Mesendoderm (in vitro differentiated cells): ENCODE results near the gene GRB14.

Experiments used
- DNase-seq: peaks from one replicate; pipeline ENCODE4 v3.0.0; 2013
- H2AK5ac ChIP-seq: 2 replicates; pipeline ENCODE4 v1.6.1; 2013; ENCODE audit warnings: low read length, inconsistent platforms
- H2BK120ac ChIP-seq: 2 replicates; pipeline ENCODE4 v1.6.1; 2013; ENCODE audit warnings: low read depth, mild to moderate bottlenecking, low read length, moderate library complexity, mixed read lengths
- H2BK15ac ChIP-seq: replicated peaks from 2 replicates; pipeline ENCODE4 v1.6.1; 2013; ENCODE audit warnings: low read depth, mild to moderate bottlenecking, moderate library complexity
- H2BK5ac ChIP-seq: 2 replicates; pipeline ENCODE4 v1.6.1; 2013; ENCODE audit warnings: low read length, inconsistent platforms
- H3K18ac ChIP-seq: 2 replicates; pipeline ENCODE4 v1.6.1; 2013; ENCODE audit warnings: mild to moderate bottlenecking, low read length, mixed read lengths
- H3K23ac ChIP-seq: one replicate; pipeline ENCODE4 v1.6.1; 2013; ENCODE audit warnings: low read length
- H3K27ac ChIP-seq: 2 replicates; pipeline ENCODE4 v1.5.1; 2013; ENCODE audit warnings: low read depth, mild to moderate bottlenecking, inconsistent platforms, low read length, moderate library complexity
- H3K27me3 ChIP-seq: 2 replicates; pipeline ENCODE4 v1.6.1; 2013; ENCODE audit warnings: low read length, control low read depth, mild to moderate bottlenecking, inconsistent platforms; ENCODE audit not compliant: insufficient read depth, poor library complexity
- H3K36me3 ChIP-seq: 2 replicates; pipeline ENCODE4 v1.6.1; 2013; ENCODE audit warnings: low read length, inconsistent platforms; ENCODE audit not compliant: control insufficient read depth, insufficient read depth
- H3K4ac ChIP-seq: one replicate; pipeline ENCODE4 v1.6.1; 2013; ENCODE audit warnings: low read depth, mild to moderate bottlenecking, low read length, moderate library complexity
- H3K4me1 ChIP-seq: 2 replicates; pipeline ENCODE4 v1.6.1; 2013; ENCODE audit warnings: low read depth, low read length, inconsistent platforms; ENCODE audit not compliant: control insufficient read depth
- H3K4me2 ChIP-seq: 2 replicates; pipeline ENCODE4 v1.6.1; 2013; ENCODE audit warnings: low read length
- H3K4me3 ChIP-seq: 2 replicates; pipeline ENCODE4 v1.5.1; 2013; ENCODE audit warnings: mild to moderate bottlenecking, low read length
- H3K56ac ChIP-seq: one replicate; pipeline ENCODE4 v1.6.1; 2013; ENCODE audit warnings: low read length
- H3K79me1 ChIP-seq: 2 replicates; pipeline ENCODE4 v1.6.1; 2013; ENCODE audit warnings: low read length, inconsistent platforms
- H3K79me2 ChIP-seq: 2 replicates; pipeline ENCODE4 v1.6.1; 2013; ENCODE audit warnings: mild to moderate bottlenecking, low read length; ENCODE audit not compliant: control insufficient read depth, insufficient read depth
- H3K9ac ChIP-seq: 2 replicates; pipeline ENCODE4 v1.6.1; 2013; ENCODE audit warnings: low read length, inconsistent platforms
- H4K5ac ChIP-seq: one replicate; pipeline ENCODE4 v1.6.1; 2013; ENCODE audit warnings: low read length
- H4K8ac ChIP-seq: one replicate; pipeline ENCODE4 v1.6.1; 2013; ENCODE audit warnings: low read depth, mild to moderate bottlenecking, control low read depth, low read length, moderate library complexity
- WGBS: extraction: QIAGEN DNeasy Blood & Tissue Kit; methylation state at CpG from one replicate; pipeline ENCODE4 v1.1.7; 2013; ENCODE audit warnings: low lambda C conversion rate, missing lambda C conversion rate; ENCODE audit not compliant: insufficient coverage; ENCODE audit errors: extremely low coverage; 5-methylcytosine and 5-hydroxymethylcytosine counted together

The GRB14 gene

DNA sequence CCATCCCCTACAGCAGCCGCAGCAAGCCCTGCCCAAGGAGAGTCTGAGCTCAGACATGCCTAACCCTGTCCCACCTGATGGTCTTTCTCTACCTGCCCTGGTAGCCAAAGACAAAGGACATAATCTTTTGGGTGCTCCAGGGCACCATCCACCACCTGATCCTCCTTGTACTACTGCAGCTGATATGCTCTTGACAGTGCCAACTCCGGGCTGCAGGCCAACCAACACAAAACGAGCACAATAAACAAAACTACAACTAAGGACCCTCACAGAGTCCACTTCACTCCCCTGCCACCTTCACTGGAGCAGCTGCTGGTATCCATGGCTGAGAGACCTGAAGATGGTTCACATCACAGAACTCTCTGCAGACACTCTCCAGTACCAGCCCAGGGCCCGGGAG, 106.3 kb downstream of the GRB14 start:
- H3K56ac ChIP-seq, result no peak overlapping the region
- no peaks in the 10 kb centered on the region for H3K36me3 ChIP-seq
- H3K27ac ChIP-seq, result no peak overlapping the region
- no CpG with 5 or more reads among the region's 4 CpGs for WGBS
- no peaks in the 10 kb centered on the region for H3K27me3 ChIP-seq
- H2AK5ac ChIP-seq, result no peak overlapping the region
- no peak overlapping the region for H4K8ac ChIP-seq
- no peak overlapping the region for H2BK15ac ChIP-seq
- H3K79me1 ChIP-seq, result no peaks in the 10 kb centered on the region
- no peaks in the 10 kb centered on the region for H3K79me2 ChIP-seq
- H3K4me2 ChIP-seq, result no peak overlapping the region
- no peak overlapping the region for H4K5ac ChIP-seq
- no peak overlapping the region for H3K23ac ChIP-seq
- H3K4me3 ChIP-seq, result no peak overlapping the region
- H3K4me1 ChIP-seq, result no peaks in the 10 kb centered on the region
- no peak overlapping the region for H2BK120ac ChIP-seq
- H3K18ac ChIP-seq, result no peak overlapping the region
- H3K9ac ChIP-seq, result no peak overlapping the region
- no peak overlapping the region for H3K4ac ChIP-seq
- H2BK5ac ChIP-seq, result no peak overlapping the region
- no peak for DNase-seq

DNA sequence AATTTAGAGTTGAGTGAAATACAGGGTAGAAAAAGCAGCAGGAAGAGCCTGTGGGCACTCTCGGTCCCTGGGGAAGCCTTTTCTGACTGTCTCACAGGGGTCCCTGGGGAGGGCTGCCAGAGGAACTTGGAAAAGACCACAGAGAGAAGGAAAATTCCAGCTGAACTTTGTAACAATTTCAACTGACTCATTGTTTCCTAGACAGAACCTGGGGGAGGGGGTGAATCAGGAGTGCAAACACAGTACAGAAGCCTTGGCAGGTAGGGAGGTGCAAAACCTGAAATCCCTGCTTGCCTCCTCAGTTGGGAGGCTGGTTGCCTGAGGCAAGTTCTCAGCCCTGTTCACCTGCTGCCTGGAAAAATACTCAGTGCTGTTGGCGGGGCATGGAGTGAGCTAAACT, 106.8 kb downstream of the GRB14 start:
- Histone ChIP-seq H3K18ac (no peak overlapping the region), H3K27ac (no peak overlapping the region), H3K79me2 (no peaks in the 10 kb centered on the region), H3K4me1 (no peaks in the 10 kb centered on the region), H3K4me3 (no peak overlapping the region), H3K79me1 (no peaks in the 10 kb centered on the region), H3K56ac (no peak overlapping the region), H3K27me3 (no peaks in the 10 kb centered on the region), H4K8ac (no peak overlapping the region), H4K5ac (no peak overlapping the region), H2BK120ac (no peak overlapping the region), H2BK5ac (no peak overlapping the region), H3K9ac (no peak overlapping the region), H2AK5ac (no peak overlapping the region), H3K4me2 (no peak overlapping the region), H3K4ac (no peak overlapping the region), H2BK15ac (no peak overlapping the region), H3K36me3 (no peaks in the 10 kb centered on the region), H3K23ac (no peak overlapping the region)
- peak; percentile 69 for DNase-seq
- WGBS, result no CpG with 5 or more reads among the region's 2 CpGs

DNA sequence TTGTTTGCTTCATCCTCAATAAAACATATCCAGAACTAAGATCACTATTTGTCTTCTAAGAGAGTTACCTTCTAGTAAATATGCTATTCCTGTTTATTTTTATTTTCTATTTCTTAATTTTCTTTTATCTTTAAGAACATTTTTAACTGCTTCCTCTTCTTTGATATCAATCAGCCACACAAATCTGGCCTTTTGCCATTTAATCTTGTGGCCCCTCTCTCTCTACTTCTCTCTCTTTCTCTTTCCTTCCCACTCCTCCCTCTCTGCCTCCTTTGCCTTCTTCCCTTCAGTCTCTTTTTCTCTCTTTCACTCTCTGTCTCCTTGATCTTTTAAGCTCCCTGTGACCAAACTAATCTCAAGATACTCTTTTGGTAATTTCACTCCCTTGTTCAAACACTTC, 108.4 kb downstream of the GRB14 start:
- Histone ChIP-seq H3K27ac (no peak overlapping the region), H3K4ac (no peak overlapping the region), H3K79me2 (no peaks in the 10 kb centered on the region), H4K5ac (no peak overlapping the region), H2BK120ac (no peak overlapping the region), H3K4me3 (no peak overlapping the region), H3K36me3 (no peaks in the 10 kb centered on the region), H3K18ac (no peak overlapping the region), H2BK5ac (no peak overlapping the region), H2BK15ac (no peak overlapping the region), H3K27me3 (no peaks in the 10 kb centered on the region), H4K8ac (no peak overlapping the region), H2AK5ac (no peak overlapping the region), H3K79me1 (no peaks in the 10 kb centered on the region), H3K4me1 (no peaks in the 10 kb centered on the region), H3K23ac (no peak overlapping the region), H3K4me2 (no peak overlapping the region), H3K56ac (no peak overlapping the region), H3K9ac (no peak overlapping the region)
- DNase-seq, result no peak

DNA sequence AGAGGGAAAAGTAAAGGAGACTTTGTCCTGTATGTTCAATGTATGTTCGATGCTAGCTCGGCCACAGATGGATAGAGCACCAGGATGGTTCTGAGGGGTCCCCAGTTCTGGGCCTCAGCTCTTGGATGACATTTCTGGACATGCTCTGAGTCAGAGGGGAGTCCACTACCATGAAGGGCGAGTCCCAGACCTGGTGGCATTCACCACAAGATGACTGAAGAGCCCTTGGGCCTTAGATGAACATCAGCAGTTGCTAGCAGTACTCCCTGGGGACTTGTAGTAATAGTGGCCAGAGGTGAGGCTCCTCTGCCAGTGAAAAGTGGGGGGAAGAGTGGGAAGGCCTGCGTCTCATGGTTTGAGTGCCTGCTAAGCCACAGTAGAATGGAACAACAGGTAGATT, 109.5 kb downstream of the GRB14 start:
- no peak overlapping the region for H3K23ac ChIP-seq
- H3K4me1 ChIP-seq, result no peaks in the 10 kb centered on the region
- no peak overlapping the region for H2AK5ac ChIP-seq
- no peak overlapping the region for H4K5ac ChIP-seq
- H3K36me3 ChIP-seq, result no peaks in the 10 kb centered on the region
- H3K4ac ChIP-seq, result no peak overlapping the region
- no peak overlapping the region for H3K18ac ChIP-seq
- H3K4me2 ChIP-seq, result no peak overlapping the region
- no peaks in the 10 kb centered on the region for H3K27me3 ChIP-seq
- H3K27ac ChIP-seq, result no peak overlapping the region
- no peak overlapping the region for H2BK5ac ChIP-seq
- H2BK15ac ChIP-seq, result no peak overlapping the region
- no peak overlapping the region for H4K8ac ChIP-seq
- H3K56ac ChIP-seq, result no peak overlapping the region
- H3K9ac ChIP-seq, result no peak overlapping the region
- no peaks in the 10 kb centered on the region for H3K79me2 ChIP-seq
- DNase-seq, result no peak
- no CpG with 5 or more reads among the region's 4 CpGs for WGBS
- H2BK120ac ChIP-seq, result no peak overlapping the region
- H3K4me3 ChIP-seq, result no peak overlapping the region
- H3K79me1 ChIP-seq, result no peaks in the 10 kb centered on the region

DNA sequence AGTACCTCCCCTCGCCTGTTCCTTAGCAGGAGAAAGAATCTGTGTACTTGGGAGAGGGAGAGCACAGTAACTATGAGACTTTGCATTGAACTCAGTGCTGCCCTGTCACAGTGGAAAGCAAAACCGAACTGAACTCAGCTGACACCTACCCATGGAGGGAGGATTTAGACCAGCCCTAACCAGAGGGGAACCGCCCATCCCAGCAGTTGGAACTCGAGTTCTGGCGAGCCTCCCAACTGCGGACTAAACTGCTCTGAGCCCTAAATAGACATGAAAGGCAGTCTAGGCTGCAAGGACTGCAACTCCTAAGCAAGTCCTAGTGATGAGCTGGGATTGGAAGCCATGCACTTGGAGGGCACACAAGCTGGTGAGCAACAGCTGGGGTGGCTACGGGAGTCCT, 110.4 kb downstream of the GRB14 start:
- Histone ChIP-seq H3K79me2 (no peaks in the 10 kb centered on the region), H3K23ac (no peak overlapping the region), H4K8ac (no peak overlapping the region), H3K36me3 (no peaks in the 10 kb centered on the region), H3K27me3 (no peaks in the 10 kb centered on the region), H4K5ac (no peak overlapping the region), H2BK15ac (no peak overlapping the region), H2BK5ac (no peak overlapping the region), H2BK120ac (no peak overlapping the region), H3K9ac (no peak overlapping the region), H3K4me2 (no peak overlapping the region), H2AK5ac (no peak overlapping the region), H3K79me1 (no peaks in the 10 kb centered on the region), H3K4me1 (no peaks in the 10 kb centered on the region), H3K18ac (no peak overlapping the region), H3K56ac (no peak overlapping the region), H3K4ac (no peak overlapping the region), H3K4me3 (no peak overlapping the region), H3K27ac (no peak overlapping the region)
- DNase-seq, result no peak
- no CpG with 5 or more reads among the region's 7 CpGs for WGBS

DNA sequence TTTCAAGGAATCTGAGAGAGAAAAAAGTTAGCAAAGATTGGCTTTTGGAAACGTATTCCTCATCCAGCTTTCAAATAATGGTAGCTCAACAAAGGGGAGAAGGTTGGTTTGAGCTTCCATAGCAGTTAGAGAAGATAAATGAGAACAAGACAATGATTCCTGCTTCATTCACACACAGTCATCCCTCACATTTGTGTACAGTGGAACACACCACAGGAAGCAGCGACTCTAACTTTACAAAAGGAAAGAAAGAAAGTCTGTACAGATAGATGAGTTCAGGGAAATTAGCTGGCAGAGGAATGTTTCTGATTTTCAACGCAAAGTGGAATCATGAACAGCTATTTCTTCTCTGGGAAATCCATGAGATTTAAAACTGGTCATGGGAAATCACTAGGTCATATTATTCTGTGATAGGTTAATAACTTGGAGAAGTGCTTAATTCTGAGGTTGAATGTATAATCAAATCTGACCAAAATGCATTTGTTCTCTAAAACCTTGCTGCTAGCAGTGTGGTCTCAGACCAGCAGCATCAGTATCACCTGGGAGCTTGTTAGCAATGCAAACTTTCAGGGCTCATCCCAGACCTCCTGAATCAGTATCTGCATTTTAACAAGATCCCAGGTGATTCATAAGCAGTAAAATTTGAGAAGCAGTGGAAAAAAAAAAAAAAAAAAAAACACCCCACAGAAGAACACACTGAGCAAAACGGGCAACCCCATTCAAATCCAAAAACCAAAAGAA, 112.0 kb downstream of the GRB14 start:
- no CpG with 5 or more reads among the region's 4 CpGs for WGBS
- Histone ChIP-seq H3K36me3 (no peaks in the 10 kb centered on the region), H3K79me1 (no peaks in the 10 kb centered on the region), H3K56ac (no peak overlapping the region), H2BK15ac (no peak overlapping the region), H2BK5ac (no peak overlapping the region), H4K5ac (no peak overlapping the region), H3K4me2 (no peak overlapping the region), H3K9ac (no peak overlapping the region), H3K27me3 (no peaks in the 10 kb centered on the region), H4K8ac (no peak overlapping the region), H3K23ac (no peak overlapping the region), H3K27ac (no peak overlapping the region), H2AK5ac (no peak overlapping the region), H3K4ac (no peak overlapping the region), H3K79me2 (no peaks in the 10 kb centered on the region), H3K4me1 (no peaks in the 10 kb centered on the region), H3K18ac (no peak overlapping the region), H2BK120ac (no peak overlapping the region), H3K4me3 (no peak overlapping the region)
- DNase-seq, result no peak
